ENCODE measurements around the gene CBX4. TPM values are rescaled to one million over a fixed set of nuclear protein-coding genes. Genes with fewer than 3 reads are reported as not detected.

CBX4 gene
- total and polyA plus RNA-seq, 12 donors: 9.4 to 38.2 (median 24.6) TPM

DNA sequence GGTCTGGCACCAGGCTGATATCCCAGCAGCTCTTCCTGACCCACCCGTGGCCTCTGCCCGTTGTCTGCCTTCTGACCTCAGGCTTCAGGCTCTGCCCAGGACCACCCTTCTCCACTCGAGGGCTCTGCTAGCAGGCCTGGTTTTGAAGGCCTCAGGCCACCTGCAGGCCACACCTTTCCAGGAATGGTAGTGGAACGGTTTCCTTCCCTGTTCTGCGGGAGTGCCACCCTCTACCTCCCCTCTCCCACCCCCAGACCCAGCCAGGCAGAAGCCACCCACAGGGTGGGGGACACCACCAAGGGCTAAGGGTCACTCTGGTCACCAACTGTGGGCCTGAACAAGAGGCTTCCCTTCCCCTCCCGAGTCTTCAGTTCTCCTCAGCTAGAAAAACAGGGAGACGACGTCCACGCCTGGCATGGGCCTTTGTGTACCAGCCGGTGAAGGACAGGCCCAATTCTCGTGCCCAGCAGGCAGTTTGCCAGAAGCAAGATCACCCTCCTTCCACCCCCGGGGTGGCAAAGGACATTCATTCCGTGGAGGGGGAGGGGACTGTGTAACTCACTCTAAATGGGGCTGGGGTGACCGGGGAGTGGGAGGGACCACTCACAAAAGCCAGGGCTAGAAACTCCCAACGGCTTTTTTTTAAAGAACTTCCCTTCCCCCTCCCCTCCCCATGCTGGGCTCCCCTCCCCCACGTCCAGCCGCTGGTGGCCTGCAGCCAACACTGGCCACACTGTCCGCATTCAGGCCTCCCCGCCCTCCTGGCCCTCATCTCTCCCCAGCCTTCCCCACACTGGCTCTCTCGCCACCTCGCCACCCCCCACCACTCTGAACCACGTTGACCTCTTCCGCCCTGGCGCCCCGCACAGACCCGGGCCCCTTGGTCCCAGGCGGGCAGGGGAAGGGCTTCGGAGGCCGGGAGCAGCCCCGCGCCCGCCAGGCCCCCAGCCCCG, 7.7 kb downstream of the CBX4 start:
- intact Hi-C loops (cut with DNase I): loop anchor here in 2 of 10 donors (2.0 to 10.0 kb wide), 2 partner anchors 17 to 87 kb away; no protein-coding TSS in a partner anchor
- peak overlapping the region; percentile 1 to 51 (median 45) for H3K4me3 ChIP-seq
- TF ChIP-seq, protein P1, sequence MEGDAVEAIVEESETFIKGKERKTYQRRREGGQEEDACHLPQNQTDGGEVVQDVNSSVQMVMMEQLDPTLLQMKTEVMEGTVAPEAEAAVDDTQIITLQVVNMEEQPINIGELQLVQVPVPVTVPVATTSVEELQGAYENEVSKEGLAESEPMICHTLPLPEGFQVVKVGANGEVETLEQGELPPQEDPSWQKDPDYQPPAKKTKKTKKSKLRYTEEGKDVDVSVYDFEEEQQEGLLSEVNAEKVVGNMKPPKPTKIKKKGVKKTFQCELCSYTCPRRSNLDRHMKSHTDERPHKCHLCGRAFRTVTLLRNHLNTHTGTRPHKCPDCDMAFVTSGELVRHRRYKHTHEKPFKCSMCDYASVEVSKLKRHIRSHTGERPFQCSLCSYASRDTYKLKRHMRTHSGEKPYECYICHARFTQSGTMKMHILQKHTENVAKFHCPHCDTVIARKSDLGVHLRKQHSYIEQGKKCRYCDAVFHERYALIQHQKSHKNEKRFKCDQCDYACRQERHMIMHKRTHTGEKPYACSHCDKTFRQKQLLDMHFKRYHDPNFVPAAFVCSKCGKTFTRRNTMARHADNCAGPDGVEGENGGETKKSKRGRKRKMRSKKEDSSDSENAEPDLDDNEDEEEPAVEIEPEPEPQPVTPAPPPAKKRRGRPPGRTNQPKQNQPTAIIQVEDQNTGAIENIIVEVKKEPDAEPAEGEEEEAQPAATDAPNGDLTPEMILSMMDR (IDR thresholded peaks at IDR 0.05): no peak
- H3K27ac ChIP-seq: peak overlapping the region; percentile 56 to 87 (median 80)
- peak; percentile 48 to 77 (median 69) for ATAC-seq
- H3K27me3 ChIP-seq: no peaks in the 10 kb centered on the region
- H3K9me3 ChIP-seq: no peaks in the 10 kb centered on the region
- peak; percentile 73 to 75 for DNase-seq
- H3K36me3 ChIP-seq: peaks cover 0 to 31% (median 21%) of the 10 kb centered on the region in 9 donors
- peaks cover 14 to 71% (median 43%) of the 10 kb centered on the region in 9 donors for H3K4me1 ChIP-seq
- WGBS, 2 donors: 26 to 29% methylated on average over 33 of the region's 33 CpGs

GRCh38 chr17:79830763-79831264, 8.4 kb downstream of the CBX4 start:
- WGBS, 2 donors: 91 to 95% methylated on average over 8 of the region's 8 CpGs

DNA sequence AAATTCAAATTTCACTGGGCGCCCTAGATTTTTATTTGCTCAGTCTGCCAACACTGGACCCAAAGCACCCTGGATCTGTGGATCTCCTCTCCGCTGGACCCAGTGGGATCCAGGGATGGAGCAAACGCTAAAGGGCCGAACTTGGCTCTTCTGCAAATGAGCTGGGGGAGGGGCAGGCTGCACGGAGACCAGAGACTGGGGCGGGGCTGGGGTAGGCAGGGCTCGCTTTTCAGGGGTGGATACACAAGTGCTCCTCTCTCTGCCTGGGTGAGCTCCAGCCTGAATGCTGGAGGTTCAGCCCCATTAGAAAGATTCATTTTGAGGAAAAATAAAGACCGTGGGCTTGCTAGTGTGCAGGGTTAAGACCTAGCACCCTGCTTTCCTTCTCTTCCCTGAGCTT, 8.9 kb downstream of the CBX4 start:
- TF ChIP-seq, protein P1 (IDR thresholded peaks at IDR 0.05): no peak
- H3K36me3 ChIP-seq: peaks cover 0 to 26% (median 18%) of the 10 kb centered on the region in 9 donors
- ATAC-seq (no peak), DNase-seq (no peak)
- H3K9me3 ChIP-seq: no peaks in the 10 kb centered on the region
- peak overlapping the region in 1 of 10 donors; percentile 86 for H3K27ac ChIP-seq
- no peak overlapping the region for H3K4me3 ChIP-seq
- peaks cover 9 to 71% (median 34%) of the 10 kb centered on the region in 9 donors for H3K4me1 ChIP-seq
- intact Hi-C loops (cut with DNase I): loop anchor here in 2 of 10 donors (2.0 to 10.0 kb wide), 2 partner anchors 16 to 86 kb away; no protein-coding TSS in a partner anchor
- WGBS, 2 donors: 82 to 85% methylated on average over 8 of the region's 8 CpGs
- no peaks in the 10 kb centered on the region for H3K27me3 ChIP-seq

More at GRCh38 chr17:79830763-79831264, 8.4 kb downstream of the CBX4 start:
- Histone ChIP-seq H3K9me3 (no peaks in the 10 kb centered on the region), H3K27ac (peak overlapping the region in 3 of 10 donors; percentile 85 to 87 (median 86)), H3K27me3 (no peaks in the 10 kb centered on the region), H3K36me3 (peaks cover 0 to 27% (median 21%) of the 10 kb centered on the region in 9 donors), H3K4me3 (no peak overlapping the region), H3K4me1 (peaks cover 9 to 71% (median 36%) of the 10 kb centered on the region in 9 donors)
- TF ChIP-seq, protein P1 (IDR thresholded peaks at IDR 0.05): no peak
- intact Hi-C loops (cut with DNase I): loop anchor here in 2 of 10 donors (2.0 to 10.0 kb wide), 2 partner anchors 16 to 86 kb away; no protein-coding TSS in a partner anchor
- ATAC-seq: peak in 1 of 8 donors; percentile 4
- no peak for DNase-seq

DNA sequence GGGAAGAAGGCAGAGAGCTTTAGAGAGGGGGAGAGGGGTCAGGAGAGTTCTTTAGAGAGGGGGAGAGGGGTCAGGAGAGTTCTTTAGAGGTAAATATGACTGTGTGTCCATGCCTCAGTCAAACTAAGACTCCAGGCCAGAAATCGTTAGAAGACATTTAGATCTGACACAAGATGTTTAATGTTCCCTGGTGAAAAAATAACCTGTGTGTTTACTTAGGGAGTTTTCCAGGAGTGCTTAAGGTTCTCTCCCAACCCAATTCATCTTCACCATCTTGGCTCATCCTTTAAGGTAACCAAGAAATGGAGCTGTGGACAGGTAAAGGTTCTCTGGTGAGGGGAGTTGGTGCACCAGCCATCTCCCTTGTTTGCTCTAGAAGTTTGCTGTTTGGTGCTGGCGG, 9.8 kb downstream of the CBX4 start:
- Histone ChIP-seq H3K27me3 (no peaks in the 10 kb centered on the region), H3K36me3 (peaks cover 0 to 17% (median 10%) of the 10 kb centered on the region in 9 donors), H3K4me1 (peaks cover 9 to 71% (median 34%) of the 10 kb centered on the region in 9 donors), H3K4me3 (no peak overlapping the region), H3K27ac (peak overlapping the region in 3 of 10 donors; percentile 6 to 39 (median 23)), H3K9me3 (no peaks in the 10 kb centered on the region)
- ATAC-seq: no peak
- 67 to 73% methylated on average over 2 of the region's 2 CpGs for WGBS, 2 donors
- intact Hi-C loops (cut with DNase I): no loop called here
- TF ChIP-seq, protein P1 (IDR thresholded peaks at IDR 0.05): no peak
- DNase-seq: no peak
